ENCODE measurements around the gene TPH1. TPM values are rescaled to one million over a fixed set of nuclear protein-coding genes. Genes with fewer than 3 reads are reported as not detected.
"Not testable (repeated sequence)": the region's sequence is repeated elsewhere in the genome, so short reads cannot be mapped to it uniquely, and the experiment has no call there.

TPH1 gene
- total and polyA plus RNA-seq, 11 donors, result 0.06 to 0.45 (median 0.18) TPM; not detected in 5

DNA sequence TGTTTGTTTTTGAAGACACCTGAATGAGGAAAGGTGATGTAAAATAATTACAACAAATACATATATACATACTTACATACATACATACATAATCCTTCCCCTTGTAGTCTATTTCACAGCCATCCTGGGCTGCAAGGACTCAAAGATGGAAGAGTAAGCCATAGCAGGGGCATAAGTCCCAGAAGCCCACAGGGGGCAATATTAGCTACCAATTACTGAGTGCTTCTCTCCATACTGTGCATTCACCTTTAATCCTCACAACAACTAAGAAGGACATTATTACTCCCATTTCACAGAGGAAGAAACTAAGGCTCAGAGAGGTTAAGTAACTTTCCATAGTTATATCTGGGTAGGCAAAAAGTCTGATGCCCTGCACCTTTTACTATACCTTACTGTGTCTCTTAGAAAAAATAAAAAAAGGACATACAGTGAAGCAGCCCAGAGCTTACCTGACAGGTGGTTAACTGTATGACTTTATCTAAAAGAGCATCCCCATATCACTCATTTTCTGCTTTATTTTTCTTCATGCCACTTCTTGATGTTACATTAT, 35.9 kb downstream of the TPH1 start:
- Histone ChIP-seq H3K4me1 (peaks cover 0 to 18% (median 6%) of the 10 kb centered on the region in 12 donors), H3K4me3 (no peak overlapping the region), H3K9me3 (peaks cover 0 to 6% (median 0%) of the 10 kb centered on the region in 12 donors), H3K36me3 (peaks cover 0 to 19% (median 16%) of the 10 kb centered on the region in 9 donors), H3K27ac (no peak overlapping the region), H3K27me3 (no peaks in the 10 kb centered on the region)
- DNase-seq (no peak), ATAC-seq (no peak)
- TF ChIP-seq, protein P1, sequence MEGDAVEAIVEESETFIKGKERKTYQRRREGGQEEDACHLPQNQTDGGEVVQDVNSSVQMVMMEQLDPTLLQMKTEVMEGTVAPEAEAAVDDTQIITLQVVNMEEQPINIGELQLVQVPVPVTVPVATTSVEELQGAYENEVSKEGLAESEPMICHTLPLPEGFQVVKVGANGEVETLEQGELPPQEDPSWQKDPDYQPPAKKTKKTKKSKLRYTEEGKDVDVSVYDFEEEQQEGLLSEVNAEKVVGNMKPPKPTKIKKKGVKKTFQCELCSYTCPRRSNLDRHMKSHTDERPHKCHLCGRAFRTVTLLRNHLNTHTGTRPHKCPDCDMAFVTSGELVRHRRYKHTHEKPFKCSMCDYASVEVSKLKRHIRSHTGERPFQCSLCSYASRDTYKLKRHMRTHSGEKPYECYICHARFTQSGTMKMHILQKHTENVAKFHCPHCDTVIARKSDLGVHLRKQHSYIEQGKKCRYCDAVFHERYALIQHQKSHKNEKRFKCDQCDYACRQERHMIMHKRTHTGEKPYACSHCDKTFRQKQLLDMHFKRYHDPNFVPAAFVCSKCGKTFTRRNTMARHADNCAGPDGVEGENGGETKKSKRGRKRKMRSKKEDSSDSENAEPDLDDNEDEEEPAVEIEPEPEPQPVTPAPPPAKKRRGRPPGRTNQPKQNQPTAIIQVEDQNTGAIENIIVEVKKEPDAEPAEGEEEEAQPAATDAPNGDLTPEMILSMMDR (IDR thresholded peaks at IDR 0.05), result no peak
- no peak for TF ChIP-seq POLR2A (IDR thresholded peaks at IDR 0.05)
- intact Hi-C loops (cut with DNase I), result loop anchor here in 7 of 10 donors (5.0 to 10.0 kb wide), 2 partner anchors 92 to 95 kb away; partner anchors contain the start of gene SAAL1 (in 5 of the 7)

DNA sequence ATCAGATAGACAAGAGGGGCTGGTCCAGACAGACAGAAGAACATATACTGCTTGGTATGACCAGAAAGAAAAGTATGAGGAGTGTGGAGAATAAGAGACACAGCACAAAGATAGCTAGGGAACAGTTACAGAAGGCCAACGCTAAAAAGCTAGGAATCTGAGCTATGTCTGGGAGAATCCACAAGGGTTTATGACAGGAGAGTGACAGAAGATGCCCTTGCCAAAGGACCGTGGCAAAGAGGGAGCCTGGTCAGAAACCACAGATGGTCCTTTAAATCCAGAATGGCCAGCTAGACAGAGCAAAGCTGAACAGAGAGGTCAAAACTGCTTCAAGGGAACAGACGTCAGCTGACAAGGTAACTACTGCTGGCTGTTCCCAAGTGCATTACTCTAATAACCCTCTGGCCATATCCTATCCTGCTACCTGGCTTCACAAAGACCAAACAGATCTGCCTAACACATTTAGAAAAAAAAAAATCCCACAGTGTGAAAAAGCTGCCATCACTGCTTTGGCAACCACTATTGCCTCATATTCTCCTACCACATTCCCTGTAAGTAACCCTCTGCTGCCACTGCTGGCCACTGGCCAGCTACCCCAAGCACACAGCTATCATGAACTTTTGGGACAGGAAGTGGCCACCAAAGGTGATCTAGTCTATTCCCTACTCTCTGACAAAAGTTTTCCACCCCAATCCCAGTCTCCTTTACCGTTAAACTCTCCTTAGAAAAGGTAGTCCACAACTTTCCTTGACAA, 40.5 kb downstream of the TPH1 start:
- no peak for DNase-seq
- Histone ChIP-seq H3K36me3 (peaks cover 0 to 65% (median 59%) of the 10 kb centered on the region in 9 donors), H3K27ac (no peak overlapping the region), H3K4me3 (no peak overlapping the region), H3K9me3 (no peaks in the 10 kb centered on the region), H3K4me1 (no peaks in the 10 kb centered on the region), H3K27me3 (no peaks in the 10 kb centered on the region)
- WGBS, 4 donors, result 87 to 92% (median 87%) methylated on average over 4 of the region's 4 CpGs
- ATAC-seq, result no peak
- no peak for TF ChIP-seq POLR2A (IDR thresholded peaks at IDR 0.05)
- TF ChIP-seq, protein P1 (IDR thresholded peaks at IDR 0.05), result no peak
- intact Hi-C loops (cut with DNase I), result no loop called here

DNA sequence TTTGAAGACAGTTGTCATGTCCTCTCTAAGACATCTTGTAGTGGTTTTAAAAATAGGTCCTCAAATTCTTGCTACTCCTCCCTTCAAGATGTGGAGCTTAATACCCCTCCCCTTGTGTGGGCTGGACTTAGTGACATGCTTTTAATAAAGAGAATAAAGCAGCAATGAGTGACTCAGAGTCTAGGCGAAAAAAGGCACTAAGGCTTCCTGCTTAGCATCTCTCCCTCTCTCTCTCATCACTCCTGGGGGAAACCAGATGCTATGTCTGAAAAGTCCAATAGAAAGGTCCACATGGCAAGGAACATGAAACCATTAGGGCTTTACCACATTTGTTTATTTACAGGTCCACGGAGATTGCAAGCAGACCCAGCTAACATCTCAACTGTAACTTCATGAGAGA, 44.9 kb downstream of the TPH1 start:
- ATAC-seq, result no peak
- intact Hi-C loops (cut with DNase I), result no loop called here
- H3K4me3 ChIP-seq, result no peak overlapping the region
- H3K9me3 ChIP-seq, result no peaks in the 10 kb centered on the region
- no peaks in the 10 kb centered on the region for H3K4me1 ChIP-seq
- no peaks in the 10 kb centered on the region for H3K27me3 ChIP-seq
- peaks cover 0 to 97% (median 79%) of the 10 kb centered on the region in 9 donors for H3K36me3 ChIP-seq
- TF ChIP-seq, protein P1 (IDR thresholded peaks at IDR 0.05), result no peak
- no peak for TF ChIP-seq POLR2A (IDR thresholded peaks at IDR 0.05)
- no peak overlapping the region for H3K27ac ChIP-seq
- 82 to 89% (median 85%) methylated on average over 2 of the region's 2 CpGs for WGBS, 4 donors
- no peak for DNase-seq

- DNase-seq (no peak), ATAC-seq (no peak)
- H3K27ac ChIP-seq, result no peak overlapping the region
- 95 to 100% (median 96%) methylated on average over 1 of the region's 1 CpG for WGBS, 4 donors
- no peaks in the 10 kb centered on the region for H3K4me1 ChIP-seq
- intact Hi-C loops (cut with DNase I), result no loop called here
- TF ChIP-seq POLR2A (IDR thresholded peaks at IDR 0.05), result no peak
- TF ChIP-seq, protein P1 (IDR thresholded peaks at IDR 0.05), result no peak
- H3K36me3 ChIP-seq, result peaks cover 0 to 97% (median 79%) of the 10 kb centered on the region in 9 donors
- no peaks in the 10 kb centered on the region for H3K9me3 ChIP-seq
- H3K27me3 ChIP-seq, result no peaks in the 10 kb centered on the region
- H3K4me3 ChIP-seq, result no peak overlapping the region
These were observed 45.3 kb downstream of the TPH1 start for GRCh38 chr11:18000760-18001159.

- H3K4me3 ChIP-seq; H3K27me3 ChIP-seq; DNase-seq; H3K27ac ChIP-seq; intact Hi-C loops (cut with DNase I); ATAC-seq; H3K4me1 ChIP-seq; H3K9me3 ChIP-seq: not testable (repeated sequence)
- H3K36me3 ChIP-seq, result peaks cover 0 to 97% (median 80%) of the 10 kb centered on the region in 9 donors
- 96 to 99% (median 98%) methylated on average over 4 of the region's 4 CpGs for WGBS, 4 donors
These were observed 45.9 kb downstream of the TPH1 start for GRCh38 chr11:18000128-18000527.
